Neural cell (in vitro differentiated cells): ENCODE measurements around the gene TIAM2. TPM values are rescaled to one million over a fixed set of nuclear protein-coding genes. Genes with fewer than 3 reads are reported as not detected.

ENCODE experiments used
- H2AFZ ChIP-seq: fragments of 200-600, 300-800 bp; sonication (generic), shearing (Covaris generic); 2 replicates; pipeline ENCODE4 v1.6.0; 2014; ENCODE audit warnings: low read depth, mild to moderate bottlenecking, antibody characterized with exemption, low read length, moderate library complexity
- H3F3A ChIP-seq: fragments of 200-600 bp; shearing (Covaris generic); 2 replicates; pipeline ENCODE4 v1.6.1; 2016; ENCODE audit warnings: mild to moderate bottlenecking, moderate library complexity, mixed read lengths, antibody characterized with exemption, low read length; ENCODE audit not compliant: insufficient read depth, poor library complexity, severe bottlenecking
- H3K27ac ChIP-seq: fragments of 200-600, 300-800 bp; sonication (generic), shearing (Covaris generic); 2 replicates; pipeline ENCODE4 v1.5.1; 2014; ENCODE audit warnings: mild to moderate bottlenecking, low read length, moderate library complexity
- H3K27me3 ChIP-seq: fragments of 300-800, 200-600 bp; sonication (generic), shearing (Covaris generic); 2 replicates; pipeline ENCODE4 v1.6.0; 2014; ENCODE audit warnings: mild to moderate bottlenecking, low read depth, low read length, moderate library complexity; ENCODE audit not compliant: insufficient read depth
- H3K36me3 ChIP-seq: fragments of 300-800, 200-600 bp; sonication (generic), shearing (Covaris generic); 2 replicates; pipeline ENCODE4 v1.5.1; 2014; ENCODE audit warnings: mild to moderate bottlenecking, antibody characterized with exemption, low read length, moderate library complexity; ENCODE audit not compliant: insufficient read depth
- H3K4me2 ChIP-seq: fragments of 300-800, 200-600 bp; sonication (generic), shearing (Covaris generic); 2 replicates; pipeline ENCODE4 v1.6.0; 2014; ENCODE audit warnings: mild to moderate bottlenecking, low read length
- H3K4me3 ChIP-seq: fragments of 300-800, 200-600 bp; sonication (generic), shearing (Covaris generic); 2 replicates; pipeline ENCODE4 v1.5.1; 2014; ENCODE audit warnings: mild to moderate bottlenecking, low read length, moderate library complexity
- H3K79me2 ChIP-seq: fragments of 200-600 bp; shearing (Covaris generic); replicated peaks from 2 replicates; pipeline ENCODE4 v1.6.0; 2014; ENCODE audit warnings: mild to moderate bottlenecking, low read length, moderate library complexity; ENCODE audit not compliant: insufficient read depth
- H3K9ac ChIP-seq: fragments of 300-800, 200-600 bp; sonication (generic), shearing (Covaris generic); 2 replicates; pipeline ENCODE4 v1.6.1; 2016; ENCODE audit warnings: mild to moderate bottlenecking, low read length, mixed read lengths
- H3K9me2 ChIP-seq: fragments of 200-600 bp; shearing (Covaris generic); 2 replicates; pipeline ENCODE4 v1.6.1; 2016; ENCODE audit warnings: mild to moderate bottlenecking, low read length, mixed read lengths; ENCODE audit not compliant: insufficient read depth
- H3K9me3 ChIP-seq: fragments of 200-600, 300-800 bp; sonication (generic), shearing (Covaris generic); 2 replicates; pipeline ENCODE4 v1.6.1; 2016; ENCODE audit warnings: mild to moderate bottlenecking, mixed run types, low read length, moderate library complexity, mixed read lengths
- H4K20me1 ChIP-seq: fragments of 200-600 bp; shearing (Covaris generic); 2 replicates; pipeline ENCODE4 v1.6.1; 2016; ENCODE audit warnings: mild to moderate bottlenecking, mixed run types; ENCODE audit not compliant: insufficient read depth
- CTCF ChIP-seq: fragments of 450-650 bp; IDR thresholded peaks from 2 replicates; pipeline ENCODE4 v1.5.1; 2014; ENCODE audit warnings: antibody characterized with exemption, mild to moderate bottlenecking, moderate library complexity; ENCODE audit not compliant: poor library complexity, severe bottlenecking
- EP300 ChIP-seq: fragments of 450-650 bp; conservative IDR thresholded peaks from 2 replicates; pipeline ENCODE4 v1.6.1; 2014; ENCODE audit warnings: antibody characterized with exemption, mild to moderate bottlenecking, moderate library complexity; ENCODE audit not compliant: poor library complexity, severe bottlenecking
- EZH2 ChIP-seq: fragments of 200-600, 300-800 bp; shearing (Covaris generic), sonication (generic); IDR thresholded peaks from 2 replicates; pipeline ENCODE4 v1.6.1; 2014; ENCODE audit warnings: antibody characterized with exemption, low read length, borderline replicate concordance, mild to moderate bottlenecking; ENCODE audit not compliant: insufficient read depth, poor library complexity, severe bottlenecking
- MXI1 ChIP-seq: fragments of 450-650 bp; conservative IDR thresholded peaks from 2 replicates; pipeline ENCODE4 v1.6.1; 2014; ENCODE audit warnings: antibody characterized with exemption, mild to moderate bottlenecking; ENCODE audit not compliant: poor library complexity, severe bottlenecking
- POLR2AphosphoS5 ChIP-seq: IDR thresholded peaks from 2 replicates; pipeline ENCODE4 v1.6.1; 2012
- RAD21 ChIP-seq: fragments of 450-650 bp; conservative IDR thresholded peaks from 2 replicates; pipeline ENCODE4 v1.6.1; 2014; ENCODE audit warnings: antibody characterized with exemption, mild to moderate bottlenecking, moderate library complexity
- REST ChIP-seq: IDR thresholded peaks from 2 replicates; pipeline ENCODE4 v1.6.1; 2012; ENCODE audit warnings: borderline replicate concordance
- SMC3 ChIP-seq: fragments of 450-650 bp; conservative IDR thresholded peaks from 2 replicates; pipeline ENCODE4 v1.6.1; 2014; ENCODE audit warnings: antibody characterized with exemption, mild to moderate bottlenecking, moderate library complexity; ENCODE audit not compliant: poor library complexity
- TAF1 ChIP-seq: IDR thresholded peaks from 2 replicates; pipeline ENCODE4 v1.6.1; 2012; ENCODE audit warnings: low read depth
- polyA plus RNA-seq: library from polyadenylated mRNA; depleted of rRNA; stranded (reverse); fragments of >200 nt; gene quantifications from 2 replicates; pipeline ENCODE4 v1.2.3, GENCODE V29; 2014

The TIAM2 gene
- polyA plus RNA-seq, 1 donor from 2014 or later, result 73.3 TPM

- Histone ChIP-seq H3K9me2 (no peaks in the 10 kb centered on the region), H2AFZ (no peak overlapping the region), H3K9me3 (no peaks in the 10 kb centered on the region), H4K20me1 (no peaks in the 10 kb centered on the region), H3K4me2 (no peak overlapping the region), H3K27ac (no peak overlapping the region), H3K27me3 (no peaks in the 10 kb centered on the region), H3F3A (no peaks in the 10 kb centered on the region), H3K79me2 (no peaks in the 10 kb centered on the region), H3K9ac (no peak overlapping the region), H3K4me3 (no peak overlapping the region), H3K36me3 (no peaks in the 10 kb centered on the region)
- no peak for TF ChIP-seq EP300
- TF ChIP-seq MXI1, result no peak
- no peak for TF ChIP-seq RAD21
- TF ChIP-seq POLR2AphosphoS5, result no peak
- no peak for TF ChIP-seq SMC3
- no peak for TF ChIP-seq TAF1
Measured at GRCh38 chr6:155078331-155078745, 83.2 kb downstream of the TIAM2 start.

DNA sequence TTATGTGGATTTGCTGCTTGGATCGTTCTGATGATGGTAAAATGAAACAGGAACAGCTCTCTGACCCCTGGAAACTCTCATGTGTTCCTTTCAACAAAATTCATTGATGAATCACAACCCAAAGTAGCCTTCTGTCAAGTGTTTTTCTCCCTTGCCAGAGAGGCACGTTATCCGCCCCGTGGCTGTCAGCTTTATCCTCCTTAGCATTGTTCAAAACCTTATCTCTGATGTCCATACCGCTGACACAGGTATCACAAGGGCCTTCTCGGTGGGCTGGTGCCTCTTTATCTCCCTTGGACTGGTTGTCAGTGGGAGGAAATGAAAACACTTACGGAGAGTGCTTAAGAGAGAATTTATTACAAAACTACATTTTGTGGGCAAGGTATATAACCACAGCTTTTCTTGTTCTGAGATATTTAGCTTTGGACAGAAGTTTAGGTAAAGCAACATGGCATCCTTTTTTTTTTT lies 84.9 kb downstream of the TIAM2 start:
- no peaks in the 10 kb centered on the region for H3K27me3 ChIP-seq
- H3K36me3 ChIP-seq, result no peaks in the 10 kb centered on the region
- H2AFZ ChIP-seq, result no peak overlapping the region
- H3K27ac ChIP-seq, result no peak overlapping the region
- H3K4me2 ChIP-seq, result no peak overlapping the region
- H3K79me2 ChIP-seq, result no peaks in the 10 kb centered on the region
- no peaks in the 10 kb centered on the region for H4K20me1 ChIP-seq
- no peaks in the 10 kb centered on the region for H3F3A ChIP-seq
- H3K9ac ChIP-seq, result no peak overlapping the region
- TF ChIP-seq TAF1, result no peak
- no peak for TF ChIP-seq POLR2AphosphoS5
- TF ChIP-seq CTCF, result no peak
- TF ChIP-seq EP300, result no peak
- no peak for TF ChIP-seq SMC3
- no peak for TF ChIP-seq REST
- TF ChIP-seq RAD21, result no peak
- TF ChIP-seq EZH2, result no peak
- TF ChIP-seq MXI1, result no peak
- H3K4me3 ChIP-seq, result no peak overlapping the region
- no peaks in the 10 kb centered on the region for H3K9me2 ChIP-seq
- H3K9me3 ChIP-seq, result no peaks in the 10 kb centered on the region
